A204.1 (cell line): ENCODE results near the gene ORAI1.
"Not testable (repeated sequence)": the region's sequence is repeated elsewhere in the genome, so short reads cannot be mapped to it uniquely, and the experiment has no call there.

Experiments used
- FAIRE-seq: peaks from 2 replicates; lab custom pipeline; 2012; peaks lifted over from hg19 to GRCh38; lab: Jason Lieb, UNC

ORAI1 gene

DNA sequence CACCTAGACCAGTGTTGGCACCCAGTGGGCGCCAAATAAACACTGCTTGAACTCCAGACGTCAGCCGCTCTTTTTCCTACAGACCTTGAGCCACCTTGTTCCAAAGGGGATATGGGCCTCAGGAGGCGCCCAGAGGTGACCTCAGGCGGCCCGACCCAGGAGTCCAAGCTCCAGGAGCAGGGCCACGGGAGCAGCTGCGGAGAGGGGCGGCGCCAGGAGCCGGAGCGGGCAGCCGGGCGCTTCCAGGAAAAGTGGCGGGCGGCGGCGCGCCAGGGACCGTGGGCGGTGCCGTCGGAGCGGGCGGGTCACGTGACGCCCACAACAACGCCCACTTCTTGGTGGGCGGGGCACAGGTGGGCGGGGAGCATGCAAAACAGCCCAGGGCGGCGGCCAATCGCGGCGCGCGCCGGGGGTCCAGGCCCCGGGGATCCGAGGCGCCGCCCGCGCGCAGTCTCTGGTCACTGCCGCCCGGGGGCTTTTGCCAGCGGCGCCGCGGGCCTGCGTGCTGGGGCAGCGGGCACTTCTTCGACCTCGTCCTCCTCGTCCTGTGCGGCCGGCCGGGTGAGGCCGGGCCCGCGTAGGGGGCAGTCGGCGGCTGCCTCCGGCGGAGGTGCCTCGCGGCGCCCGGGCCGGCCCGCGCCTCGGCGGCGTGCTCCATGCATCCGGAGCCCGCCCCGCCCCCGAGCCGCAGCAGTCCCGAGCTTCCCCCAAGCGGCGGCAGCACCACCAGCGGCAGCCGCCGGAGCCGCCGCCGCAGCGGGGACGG lies at the start of gene ORAI1:
Gene ORAI1, plus strand, starts transcription at position 444 of the 766 bp plus-strand sequence.
- no peak for FAIRE-seq

DNA sequence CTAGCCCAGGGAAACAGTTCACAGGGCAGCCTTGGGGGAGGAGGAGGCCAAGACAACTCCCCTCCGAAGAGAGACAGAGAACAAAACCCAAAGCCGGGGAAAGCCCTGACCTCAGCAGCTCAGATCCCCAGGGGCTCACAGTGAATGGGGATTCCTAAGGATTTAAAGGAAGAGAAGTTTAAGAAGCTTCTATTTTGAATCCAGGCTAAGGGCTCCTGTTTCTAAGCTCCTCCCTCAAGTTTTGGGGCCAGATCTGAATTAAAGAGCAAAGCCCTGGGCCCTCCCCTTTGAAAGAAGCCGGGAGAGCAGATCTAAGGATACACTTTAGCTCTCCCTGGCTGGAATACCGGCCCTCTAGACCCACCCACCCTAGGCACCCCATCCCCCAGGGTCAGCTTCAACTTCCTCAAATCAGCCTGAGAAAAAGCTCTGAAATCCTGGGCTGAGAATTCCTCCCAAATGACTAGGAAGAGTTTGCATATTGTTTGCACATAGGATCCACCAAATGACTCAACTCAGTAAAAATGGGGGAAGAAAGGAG lies 49.4 kb upstream of the ORAI1 start:
- FAIRE-seq, result no peak

DNA sequence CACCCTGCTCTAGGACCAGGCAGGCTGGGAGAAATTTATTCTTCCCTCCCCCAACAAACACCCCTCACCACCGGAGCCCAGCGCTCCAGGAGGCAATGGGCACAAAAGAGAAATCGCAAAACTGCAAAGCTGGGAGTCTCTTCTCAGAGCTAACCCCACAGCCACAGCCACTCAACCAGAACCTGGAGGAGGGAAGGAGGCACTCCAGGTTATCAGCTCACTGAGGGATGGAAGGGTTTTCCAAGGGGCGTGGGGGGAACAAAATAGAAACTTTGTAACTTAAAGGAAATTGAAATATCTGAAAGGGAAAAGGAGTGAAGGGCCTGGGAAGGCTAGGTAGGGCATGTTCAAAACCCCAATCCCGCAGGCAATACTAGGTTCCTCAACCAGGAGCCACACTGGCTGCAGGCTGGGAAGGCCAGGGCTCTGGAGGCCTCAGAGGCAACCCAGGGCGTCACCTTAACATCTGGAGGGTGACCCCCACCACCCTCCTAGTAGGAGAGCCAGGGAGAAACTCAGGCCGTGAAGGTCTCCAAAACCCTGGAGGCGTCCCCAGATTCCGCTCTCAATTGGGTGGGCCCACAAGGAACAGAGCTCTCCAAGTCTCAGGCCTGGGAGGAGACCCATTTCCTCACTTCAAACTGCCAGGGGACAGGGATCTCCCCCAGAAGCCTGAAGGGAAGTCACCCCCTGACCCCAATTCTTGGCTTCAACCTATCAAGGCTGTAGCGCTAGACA lies 48.7 kb upstream of the ORAI1 start:
- FAIRE-seq, result no peak

DNA sequence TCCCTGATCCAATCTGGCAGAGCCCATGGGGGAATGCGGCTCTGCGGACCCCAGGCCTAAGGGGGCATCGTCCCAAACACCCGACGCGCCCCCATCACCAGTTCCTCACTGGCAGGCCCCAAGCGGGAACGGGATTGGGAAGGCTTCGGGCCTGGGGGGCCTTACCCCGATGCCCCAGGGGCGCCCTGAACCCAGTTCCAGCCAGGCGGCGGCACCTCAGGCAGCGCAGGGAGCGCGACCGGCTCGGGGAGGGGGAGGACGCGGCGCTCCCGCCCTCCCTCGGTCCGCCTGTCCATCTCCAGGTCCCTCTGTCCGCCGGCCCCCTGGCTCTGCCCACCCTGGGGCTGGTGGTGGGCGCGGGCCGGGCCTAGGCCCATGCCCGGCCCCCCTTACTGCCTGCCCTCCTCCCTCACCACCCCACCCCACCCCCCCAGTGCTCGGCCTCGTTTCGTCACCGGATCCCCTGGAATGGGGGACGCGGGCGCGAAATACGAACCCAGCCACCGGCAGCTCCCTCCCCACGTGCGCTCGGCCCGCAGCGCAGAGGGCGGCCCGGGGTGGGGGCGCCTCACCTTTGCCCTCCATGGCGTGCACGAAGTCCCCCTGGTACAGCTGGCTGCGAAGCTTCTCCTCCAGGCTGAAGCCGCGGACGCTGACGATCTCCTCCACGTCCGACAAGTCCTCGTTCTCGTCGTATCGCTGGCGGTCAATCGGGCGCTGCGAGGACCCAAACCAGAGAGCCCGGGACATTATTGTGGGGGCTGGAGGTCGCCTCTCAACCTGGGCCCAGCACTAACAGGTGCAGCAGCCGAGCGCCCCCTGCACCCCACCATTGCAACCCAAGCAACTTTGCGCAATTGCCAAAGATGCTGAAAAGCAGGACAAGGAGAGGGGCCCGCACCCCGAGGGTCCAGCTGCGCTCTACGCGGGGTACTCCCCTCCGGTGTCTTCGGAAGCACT lies 47.8 kb upstream of the ORAI1 start:
- FAIRE-seq, result no peak

DNA sequence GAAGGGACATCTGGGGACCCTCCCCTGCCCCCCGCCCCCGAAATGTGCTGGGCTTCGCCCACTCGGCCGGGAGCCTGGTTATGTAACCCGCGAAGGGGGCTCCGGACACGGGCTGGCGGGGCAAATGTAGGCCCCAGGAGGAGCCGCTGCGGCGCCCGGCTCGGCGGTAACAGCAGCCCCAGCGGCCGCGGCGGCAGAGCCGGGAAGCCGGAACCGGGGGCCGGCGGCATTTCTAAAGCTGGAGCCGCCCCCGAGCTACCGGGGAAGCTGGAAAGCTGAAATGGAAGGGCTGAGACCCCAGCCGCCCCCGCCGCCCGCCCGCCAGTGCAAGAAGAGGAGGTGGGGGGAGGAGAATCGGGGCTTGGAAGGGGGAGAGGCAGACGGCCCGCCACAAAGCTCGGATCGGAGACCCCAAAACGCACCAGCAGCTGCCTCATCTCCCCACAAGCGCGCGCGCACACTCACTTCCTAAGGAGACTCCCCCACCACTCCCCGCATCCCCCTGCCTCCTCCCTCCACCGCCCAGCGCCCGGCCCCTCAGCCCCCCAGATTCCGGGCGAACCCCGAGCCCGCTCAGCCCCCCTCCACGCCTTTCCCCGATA lies 47.0 kb upstream of the ORAI1 start:
- no peak for FAIRE-seq

DNA sequence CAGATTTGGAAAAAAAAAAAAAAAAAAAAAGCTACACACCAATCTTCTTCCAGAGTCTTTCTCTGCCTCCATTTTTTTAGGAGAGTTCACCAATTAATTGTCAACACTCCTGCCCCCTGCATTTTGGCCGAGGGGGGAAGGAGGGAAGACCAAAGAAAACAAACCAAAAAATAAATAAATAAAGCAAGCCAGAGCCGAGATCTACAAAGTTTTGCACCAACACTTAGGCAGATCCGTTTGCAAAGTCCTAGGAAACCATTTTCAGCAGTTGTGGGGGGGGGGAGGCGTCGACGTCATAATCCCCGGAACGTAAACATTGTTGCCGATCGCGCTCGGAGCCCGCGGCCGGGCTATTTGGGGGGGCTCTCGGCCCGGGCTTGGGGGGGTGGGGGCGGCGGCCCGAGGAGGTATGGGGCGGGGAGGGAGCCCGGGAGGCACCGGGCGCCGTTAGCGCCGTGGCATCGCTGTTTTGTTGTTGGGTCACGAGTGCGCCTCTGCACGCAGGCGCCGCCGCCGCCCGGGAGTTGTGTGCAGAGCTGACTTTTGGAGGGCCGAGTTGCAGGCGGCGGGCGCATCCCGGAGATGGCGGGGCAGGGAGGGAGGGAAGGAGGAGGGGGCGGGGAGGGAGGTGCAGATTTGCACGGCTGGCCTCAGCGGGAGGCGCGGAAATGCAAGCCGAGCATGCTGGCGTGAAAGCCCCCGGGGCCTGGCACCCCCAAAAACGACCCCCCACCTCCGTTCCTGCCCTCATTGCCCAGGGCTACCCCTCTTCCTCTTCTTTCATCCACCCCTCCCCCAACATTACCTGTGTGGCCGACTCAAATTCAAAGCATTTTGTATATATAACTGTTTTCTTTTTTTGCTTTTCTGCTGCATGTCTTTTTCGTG lies 46.1 kb upstream of the ORAI1 start:
- no peak for FAIRE-seq

DNA sequence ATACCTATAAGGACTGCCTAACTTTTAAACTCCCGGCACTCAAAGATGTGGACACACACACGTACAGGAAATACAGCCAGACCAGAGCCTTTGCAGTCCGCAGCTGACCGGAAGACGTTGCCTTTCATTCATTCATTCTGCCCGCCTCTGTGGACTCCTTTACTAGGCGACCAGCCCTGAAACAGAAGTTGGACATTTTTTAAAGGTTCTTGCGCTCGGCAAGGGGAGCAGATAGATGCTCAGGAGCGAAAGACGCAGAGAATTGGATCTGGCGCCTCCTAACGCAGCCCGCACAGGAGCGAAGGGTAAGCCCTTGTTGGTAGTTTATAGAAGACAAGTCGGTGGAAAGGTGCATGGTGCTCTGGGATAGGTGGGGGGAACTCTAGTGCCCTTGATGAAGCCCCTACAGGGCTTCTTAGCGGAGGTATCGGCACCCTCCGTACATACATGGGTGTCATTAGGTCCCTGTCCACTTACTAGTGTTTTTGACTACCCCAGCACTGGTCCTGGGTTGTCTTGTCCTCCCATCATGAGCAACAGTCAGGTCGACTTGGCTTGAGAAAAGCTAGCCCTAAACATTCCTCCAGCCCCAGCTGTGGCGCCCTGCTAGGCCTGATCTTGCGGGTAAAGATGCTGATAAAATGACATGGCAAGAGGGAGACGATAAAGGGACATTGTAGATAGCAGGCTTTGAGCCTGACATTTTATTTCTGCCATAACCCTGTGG lies 45.2 kb upstream of the ORAI1 start, which contains the start of gene KDM2B:
Gene KDM2B, minus strand, starts transcription at position 65 of the 727 bp plus-strand sequence. CDS start 112 bp downstream, outside the sequence.
- no peak for FAIRE-seq

DNA sequence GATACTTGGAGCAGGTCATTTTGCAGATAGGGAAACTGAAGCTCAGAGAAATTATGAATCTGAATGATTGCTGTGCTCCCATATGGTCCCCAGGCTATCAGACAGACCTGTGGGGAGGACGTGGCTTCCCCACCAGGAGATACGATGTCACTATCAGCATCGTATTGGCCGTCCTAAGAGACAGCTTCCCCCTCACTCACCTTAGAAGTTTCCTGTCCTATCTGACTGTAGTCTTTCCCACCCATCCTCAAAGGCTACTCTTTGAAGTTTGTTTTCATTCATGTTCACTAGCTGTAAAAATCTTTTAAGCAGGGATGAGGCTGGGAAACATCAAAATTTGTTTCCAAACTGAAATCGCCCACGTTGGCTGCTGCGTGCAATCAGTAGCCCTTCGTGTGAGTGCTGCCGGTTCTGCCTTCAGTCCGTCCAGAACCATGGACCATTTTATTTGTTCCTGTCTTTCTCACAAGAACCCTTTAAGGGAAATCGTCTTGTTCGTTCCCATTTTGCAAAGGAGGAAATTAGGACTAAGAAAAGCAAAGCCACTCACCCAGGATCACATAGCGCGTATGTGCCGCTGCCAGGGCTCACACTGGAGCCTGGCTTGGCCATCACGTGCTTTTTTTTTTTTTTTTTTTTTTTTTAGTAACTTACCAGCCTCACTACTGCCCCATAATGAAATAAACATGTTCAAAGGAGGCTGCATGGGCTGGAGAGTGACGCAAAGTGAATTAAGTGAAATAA lies 44.5 kb upstream of the ORAI1 start:
- no peak for FAIRE-seq

DNA sequence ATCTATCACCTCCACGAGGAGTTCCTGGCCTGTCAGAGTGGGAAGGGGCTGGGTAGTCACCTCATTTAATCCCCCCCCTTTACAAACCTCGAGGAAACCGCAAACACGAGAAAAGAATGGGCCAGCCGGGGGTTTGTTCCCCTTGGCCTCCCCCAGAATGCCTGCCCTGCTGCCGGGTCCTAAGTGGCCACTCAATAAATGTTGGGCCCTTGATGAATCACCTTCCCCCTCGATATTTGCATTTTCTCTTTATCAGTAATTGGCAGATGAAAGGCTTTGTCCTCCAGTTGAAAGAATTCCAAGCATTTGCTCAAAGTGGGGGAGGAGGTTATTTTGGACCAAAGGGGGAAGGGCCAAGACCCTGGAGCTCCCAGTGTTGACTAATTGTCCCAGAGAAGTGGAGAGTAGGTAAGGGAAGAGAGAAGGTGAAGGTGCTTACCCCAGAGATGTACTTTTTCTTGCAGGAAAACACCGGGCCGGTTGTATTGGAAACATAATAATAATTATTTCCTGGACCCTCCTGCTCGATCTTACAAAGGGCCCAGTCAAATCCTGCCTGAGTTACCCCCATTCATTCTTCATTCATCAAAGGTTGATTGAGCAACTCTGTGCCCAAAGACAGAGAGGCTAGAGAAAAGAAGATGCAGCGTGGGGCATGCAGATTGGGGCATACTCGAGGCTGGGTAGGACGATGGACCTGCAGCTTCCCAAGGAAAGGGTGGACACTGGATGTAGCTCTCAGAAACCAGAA lies 43.6 kb upstream of the ORAI1 start:
- FAIRE-seq, result no peak

DNA sequence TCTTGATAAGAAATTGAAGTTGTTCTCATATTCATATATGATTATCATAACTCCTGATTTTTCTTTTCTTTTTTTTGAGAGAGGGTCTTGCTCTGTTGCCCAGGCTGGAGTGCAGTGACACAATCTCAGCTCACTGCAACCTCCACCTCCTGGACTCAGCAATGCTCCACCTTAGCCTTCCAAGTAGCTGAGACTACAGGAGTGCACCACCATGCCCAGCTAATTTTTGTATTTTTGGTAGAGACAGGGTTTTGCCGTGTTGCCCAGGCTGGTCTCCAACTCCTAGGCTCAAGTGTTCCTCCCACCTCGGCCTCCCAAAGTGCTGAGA lies 43.0 kb upstream of the ORAI1 start:
- not testable (repeated sequence) for FAIRE-seq

DNA sequence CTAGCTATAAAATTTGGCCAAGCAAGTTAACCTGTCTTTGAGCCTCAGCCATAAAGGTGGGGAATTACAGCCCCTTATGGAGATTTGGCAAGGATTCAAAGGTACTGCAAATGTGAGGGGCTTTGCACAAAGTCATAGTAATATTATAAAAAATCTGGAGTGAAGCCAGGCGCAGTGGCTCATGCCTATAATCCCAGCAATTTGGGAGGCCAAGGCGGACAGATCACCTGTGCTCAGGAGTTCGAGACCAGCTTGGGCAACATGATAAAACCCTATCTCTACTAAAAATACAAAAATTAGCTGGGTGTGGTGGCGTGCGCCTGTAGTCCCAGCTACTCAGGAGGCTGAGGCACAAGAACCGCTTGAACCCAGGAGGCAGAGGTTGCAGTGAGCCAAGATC lies 41.4 kb upstream of the ORAI1 start:
- not testable (repeated sequence) for FAIRE-seq

DNA sequence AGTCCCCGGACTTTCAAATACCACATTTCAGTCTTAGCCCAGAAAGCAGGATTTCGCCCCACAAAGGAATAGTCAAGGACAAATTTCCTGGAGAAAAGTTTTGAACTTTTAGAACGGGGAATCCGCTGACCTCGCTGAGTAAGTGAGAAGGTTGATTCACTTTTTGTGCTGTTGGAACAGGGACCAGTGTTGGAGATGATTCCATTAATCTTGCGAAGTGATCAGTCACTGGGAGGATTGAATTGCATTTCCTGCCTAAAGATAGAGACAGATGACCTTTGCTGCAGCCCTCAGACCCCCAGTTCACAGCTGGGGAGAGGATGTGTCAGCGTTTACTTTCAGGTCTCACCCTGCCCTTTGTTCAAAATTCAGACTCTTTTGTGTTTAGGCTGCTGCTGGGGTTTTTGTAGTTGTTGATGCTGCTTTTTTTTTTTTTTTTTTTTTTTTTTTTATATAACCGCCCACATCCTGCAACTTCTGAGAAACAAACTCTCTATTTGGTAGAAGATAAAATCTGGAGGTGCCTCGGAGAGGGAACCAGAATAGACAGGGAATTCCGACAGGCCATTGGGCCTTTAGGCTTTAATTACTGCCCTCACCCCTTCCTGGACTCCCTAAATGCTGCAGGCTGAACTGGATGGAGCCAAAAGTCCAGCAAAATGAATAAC lies 35.7 kb upstream of the ORAI1 start:
- FAIRE-seq, result no peak

DNA sequence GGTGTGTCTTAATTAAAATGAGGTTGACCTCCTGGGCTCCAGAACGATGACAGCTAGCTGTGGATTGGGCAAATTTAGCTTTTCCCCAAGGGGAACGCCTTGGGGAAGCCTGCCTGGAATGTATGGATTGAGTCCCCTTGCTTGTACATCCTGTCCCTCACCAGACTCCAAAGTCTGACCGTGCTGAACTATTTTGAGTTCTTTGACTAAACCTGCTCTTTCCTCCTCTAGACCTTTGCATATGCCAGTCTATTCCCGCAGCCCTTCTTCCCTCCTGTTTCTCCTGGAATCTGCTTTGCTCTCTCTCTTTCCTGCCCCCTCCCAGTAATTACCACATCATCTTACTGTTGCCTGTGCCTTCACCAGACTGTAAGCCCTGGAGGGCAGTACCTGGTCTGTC lies 34.0 kb upstream of the ORAI1 start:
- no peak for FAIRE-seq

DNA sequence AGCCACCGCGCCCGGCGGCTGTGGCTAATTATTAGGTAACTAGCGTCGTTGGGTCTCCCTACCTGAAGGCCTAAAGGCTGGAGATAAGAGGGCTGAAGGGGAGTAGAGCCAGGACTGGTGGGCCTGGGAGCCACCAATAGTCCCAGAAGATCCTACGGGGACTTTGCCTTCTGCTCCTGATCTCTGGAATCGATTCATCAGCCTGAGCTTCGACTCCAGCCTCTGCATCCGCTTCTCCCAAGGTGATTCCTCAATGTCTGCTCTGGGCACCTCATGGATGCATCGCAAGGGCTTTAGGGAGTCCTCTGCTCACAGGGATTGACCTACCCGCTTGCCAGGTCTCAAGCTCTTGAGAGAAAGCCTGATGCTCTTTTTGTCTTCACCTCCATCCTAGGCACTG lies 30.8 kb upstream of the ORAI1 start:
- FAIRE-seq, result no peak

DNA sequence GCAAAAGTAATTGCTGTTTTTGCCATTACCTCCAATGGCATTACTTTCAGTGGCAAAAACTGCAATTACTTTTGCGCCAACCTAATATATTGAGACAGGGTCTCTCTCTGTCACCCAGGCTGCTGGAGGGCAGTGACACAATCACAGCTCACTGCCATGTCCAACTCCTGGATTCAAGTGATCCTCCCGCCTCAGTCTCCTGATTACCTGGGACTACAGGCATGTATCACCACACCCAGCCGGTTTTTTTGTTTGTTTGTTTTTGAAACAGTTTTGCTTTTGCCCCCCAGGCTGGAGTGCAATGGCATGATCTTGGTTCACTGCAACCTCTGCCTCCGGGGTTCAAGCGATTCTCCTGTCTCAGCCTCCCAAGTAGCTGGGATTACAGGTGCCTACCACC lies 29.8 kb upstream of the ORAI1 start:
- FAIRE-seq, result no peak

DNA sequence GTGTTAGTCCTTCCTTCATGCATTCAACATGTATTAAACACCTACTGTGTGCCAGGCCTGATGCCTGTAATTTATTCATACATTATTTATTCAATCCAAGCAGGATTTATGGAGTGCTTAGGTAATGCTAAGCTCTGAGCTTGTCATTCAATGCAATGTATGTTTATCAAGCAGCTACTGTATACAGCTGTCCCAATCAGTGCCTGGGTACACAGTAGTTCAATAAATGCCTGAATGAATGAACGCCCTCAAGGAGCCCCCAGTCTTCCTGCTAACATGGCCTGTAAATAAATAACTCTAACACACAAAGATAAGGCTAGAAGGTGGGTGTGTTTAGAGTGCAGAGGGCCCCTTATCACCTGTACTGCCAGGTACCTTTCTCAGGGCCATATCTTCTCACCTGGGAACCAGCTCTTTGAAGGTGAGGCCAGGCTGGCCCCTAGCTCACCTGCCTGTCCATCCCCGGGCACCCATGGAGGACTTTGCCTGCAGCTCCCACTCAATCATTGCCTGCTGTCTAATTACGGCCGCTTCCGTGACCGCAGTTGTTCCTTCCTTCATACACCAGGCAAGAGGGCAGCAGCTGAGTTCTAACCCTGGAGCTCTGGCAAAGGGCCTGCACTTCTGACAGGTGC lies 25.5 kb upstream of the ORAI1 start:
- FAIRE-seq, result no peak

DNA sequence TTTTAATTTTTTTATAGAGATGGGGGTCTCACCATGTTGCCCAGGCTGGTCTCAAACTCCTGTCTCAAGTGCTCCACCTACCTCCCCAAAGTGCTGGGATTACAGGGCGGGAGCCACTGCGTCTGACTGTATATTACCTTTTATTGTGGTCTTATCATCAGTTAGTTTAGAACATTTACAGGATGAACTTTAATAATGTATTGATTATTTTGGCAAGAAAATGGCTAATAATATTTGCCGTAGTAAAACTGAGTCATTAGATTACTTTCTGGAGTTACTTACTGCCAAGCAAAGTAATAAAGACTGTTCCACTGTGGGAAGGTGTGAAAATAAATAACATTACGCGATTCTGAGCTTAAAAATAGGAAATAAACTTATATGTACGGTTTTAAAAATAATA lies 23.6 kb upstream of the ORAI1 start:
- FAIRE-seq, result no peak

DNA sequence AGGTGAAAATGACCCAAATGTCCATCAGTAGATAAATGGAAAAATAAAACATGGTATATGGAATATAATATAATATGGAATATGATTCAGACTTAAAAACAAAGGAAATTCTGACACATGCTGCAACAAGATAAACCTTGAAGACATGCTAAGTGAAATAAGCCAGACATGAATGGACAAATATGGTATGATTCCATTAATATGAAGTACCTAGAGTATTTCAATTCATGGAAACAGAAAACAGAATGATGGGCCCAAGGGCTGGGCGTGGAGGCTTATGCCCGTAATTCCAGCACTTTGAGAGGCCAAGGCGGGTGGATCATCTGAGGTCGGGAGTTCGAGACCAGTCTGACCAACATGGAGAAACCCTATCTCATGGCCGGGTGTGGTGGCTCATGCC lies 22.7 kb upstream of the ORAI1 start:
- no peak for FAIRE-seq
